Activated CD8-positive, alpha-beta memory T cell treated with anti-CD3 and anti-CD28 coated beads, Interleukin-2, amount 50 U/mL, for 24 hours (primary cell): ENCODE measurements around the gene PAQR9.

Experiments
- DNase-seq: peaks from one replicate; pipeline ENCODE4 v3.0.0-alpha.2; 2020; ENCODE audit errors: extremely low read depth

PAQR9 gene

DNA sequence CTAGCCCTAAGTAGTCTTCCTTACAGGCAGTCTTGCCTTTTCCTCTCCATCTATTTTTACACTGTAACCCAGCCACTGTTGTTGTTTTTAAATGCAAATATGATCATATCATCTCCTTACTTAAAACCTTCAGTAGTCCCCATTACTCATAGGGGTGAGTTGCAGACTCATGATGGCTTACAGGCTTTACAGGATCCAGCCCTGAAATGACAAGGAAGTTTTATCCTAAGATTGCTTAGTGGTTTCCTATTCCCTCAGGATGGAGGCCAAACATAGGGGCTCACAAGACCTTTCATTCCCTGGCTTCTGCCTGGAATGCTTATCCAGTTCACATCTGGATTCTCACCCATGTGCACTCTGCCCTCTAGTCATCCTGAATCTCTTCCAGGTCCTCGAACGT is 46.9 kb downstream of the PAQR9 start:
- no peak for DNase-seq

GRCh38 chr3:142915636-142916035 is 47.8 kb downstream of the PAQR9 start:
- DNase-seq, result no peak

DNA sequence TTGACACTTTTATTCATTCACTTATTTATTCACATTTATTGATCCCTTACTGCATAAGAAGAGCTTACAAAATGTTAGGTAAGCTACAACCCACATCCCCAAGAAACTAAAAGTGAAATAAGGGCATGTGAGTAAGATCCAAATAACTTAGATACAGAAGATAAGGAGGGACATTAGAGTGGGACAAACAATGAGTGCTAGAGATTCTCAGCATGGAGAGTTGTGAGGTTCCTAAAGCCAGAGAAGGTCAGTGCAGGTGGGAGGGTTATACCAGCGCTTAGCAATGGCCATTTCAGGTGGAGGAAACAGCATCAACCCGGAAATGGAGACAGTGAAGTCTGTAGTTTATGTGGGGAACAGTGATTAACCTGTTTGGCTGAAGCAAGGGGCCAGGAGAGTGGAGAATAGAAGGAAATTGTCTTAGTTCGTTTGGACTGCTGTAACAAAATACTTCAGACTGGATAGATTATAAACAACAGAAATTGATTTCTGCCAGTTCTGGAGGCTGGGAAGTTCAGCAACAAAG is 49.1 kb downstream of the PAQR9 start:
- no peak for DNase-seq

GRCh38 chr3:142913432-142913831 is 50.0 kb downstream of the PAQR9 start:
- no peak for DNase-seq

- no peak for DNase-seq
Observed at GRCh38 chr3:142912402-142913172, 50.9 kb downstream of the PAQR9 start.
